Measurements from ENCODE around the gene ERMARD.

Gene ERMARD

GRCh38 chr6:169825558-169826225, 74.3 kb downstream of the ERMARD start:
- DNase-seq (ENCODE audit: low read depth in 2 of 2), result no peak

GRCh38 chr6:169826697-169827096, 75.3 kb downstream of the ERMARD start:
- DNase-seq (ENCODE audit: low read depth in 2 of 2), result no peak

- no peak for DNase-seq (ENCODE audit: low read depth in 2 of 2)
Observed at GRCh38 chr6:169827290-169827717, 75.9 kb downstream of the ERMARD start.

GRCh38 chr6:169828176-169828575, 76.8 kb downstream of the ERMARD start:
- DNase-seq (ENCODE audit: low read depth in 2 of 2), result no peak

- no peak for DNase-seq (ENCODE audit: low read depth in 2 of 2)
Observed at GRCh38 chr6:169829786-169830185, 78.4 kb downstream of the ERMARD start.

GRCh38 chr6:169830876-169831275, 79.5 kb downstream of the ERMARD start:
- no peak for DNase-seq (ENCODE audit: low read depth in 2 of 2)
